ENCODE data around the gene FN3K. TPM values are rescaled to one million over a fixed set of nuclear protein-coding genes. Genes with fewer than 3 reads are reported as not detected.
A peak's percentile ranks its signal among the peaks of the same experiment; 100 is the strongest.

The FN3K gene
- total RNA-seq, 1 experiment from 2014 or later, result 28.3 TPM

DNA sequence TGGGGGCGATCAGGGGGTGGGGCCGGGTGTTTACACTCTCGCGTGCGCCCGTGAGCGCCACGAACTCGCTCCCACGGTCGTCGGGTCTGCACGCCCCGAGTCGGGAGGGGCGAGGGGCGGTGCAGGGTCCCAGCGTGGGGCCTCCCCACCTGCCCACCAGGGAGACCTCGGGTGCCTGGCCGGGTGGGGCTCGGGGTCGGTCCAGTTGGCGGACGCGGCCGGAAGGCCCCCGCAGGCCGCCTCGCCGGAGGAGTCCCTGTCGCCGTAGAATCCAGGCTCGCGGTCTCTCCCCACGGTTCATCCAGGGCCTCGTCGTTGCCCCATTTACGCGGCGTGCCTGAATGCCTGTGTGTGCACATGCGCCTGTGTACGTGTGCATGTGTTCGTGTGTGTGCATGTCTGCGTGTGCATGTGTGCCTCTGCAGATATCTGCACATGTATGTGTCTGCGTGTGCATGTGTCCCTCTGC lies 36.4 kb upstream of the FN3K start:
- no peak overlapping the region for H2AK5ac ChIP-seq (ENCODE audit: insufficient read length, low read length)
- no peak overlapping the region for H3T11ph ChIP-seq (ENCODE audit: low read length)
- no peak overlapping the region for H2BK15ac ChIP-seq (ENCODE audit: low read depth, low read length)
- no CpG with 5 or more reads among the region's 45 CpGs for WGBS (ENCODE audit: extremely low coverage, insufficient read length, low lambda C conversion rate)
- H2BK120ac ChIP-seq (ENCODE audit: low read depth, low read length, poor library complexity, severe bottlenecking), result no peak overlapping the region
- no peak overlapping the region for H3K4ac ChIP-seq (ENCODE audit: low read depth, low read length)
- Mint-ChIP-seq H3K4me1 (peaks cover 2 to 6% of the 10 kb centered on the region in 2 experiments; a peak in 2 of 4 replicates), H3K27me3 (ENCODE audit: low read depth) (peaks cover 55% of the 10 kb centered on the region), H3K9me3 (peaks cover 11% of the 10 kb centered on the region in 2 experiments; a peak in 4 of 5 replicates), H3K36me3 (ENCODE audit: insufficient read depth in 1 of 3, low read depth in 3 of 3) (peaks cover 0 to 7% (median 6%) of the 10 kb centered on the region in 3 experiments; a peak in 5 of 7 replicates), H3K4me3 (peak overlapping the region; percentile 74 to 90), H3K27ac (no peak overlapping the region)
- H3K9ac ChIP-seq (ENCODE audit: extremely low read depth, insufficient read length, low read length), result no peak overlapping the region
- peaks cover 7% of the 10 kb centered on the region for H3K23me2 ChIP-seq (ENCODE audit: insufficient read length, low read depth, low read length, poor library complexity, severe bottlenecking)
- no peaks in the 10 kb centered on the region for H3K79me1 ChIP-seq (ENCODE audit: insufficient read depth, low read depth, low read length, poor library complexity, severe bottlenecking)
- no peak overlapping the region for H3K27ac ChIP-seq (ENCODE audit: insufficient read length, low read depth, low read length)
- peak overlapping the region; percentile 27 for H3K4me2 ChIP-seq (ENCODE audit: insufficient read depth, insufficient read length, low read length)
- TF ChIP-seq, protein P1, sequence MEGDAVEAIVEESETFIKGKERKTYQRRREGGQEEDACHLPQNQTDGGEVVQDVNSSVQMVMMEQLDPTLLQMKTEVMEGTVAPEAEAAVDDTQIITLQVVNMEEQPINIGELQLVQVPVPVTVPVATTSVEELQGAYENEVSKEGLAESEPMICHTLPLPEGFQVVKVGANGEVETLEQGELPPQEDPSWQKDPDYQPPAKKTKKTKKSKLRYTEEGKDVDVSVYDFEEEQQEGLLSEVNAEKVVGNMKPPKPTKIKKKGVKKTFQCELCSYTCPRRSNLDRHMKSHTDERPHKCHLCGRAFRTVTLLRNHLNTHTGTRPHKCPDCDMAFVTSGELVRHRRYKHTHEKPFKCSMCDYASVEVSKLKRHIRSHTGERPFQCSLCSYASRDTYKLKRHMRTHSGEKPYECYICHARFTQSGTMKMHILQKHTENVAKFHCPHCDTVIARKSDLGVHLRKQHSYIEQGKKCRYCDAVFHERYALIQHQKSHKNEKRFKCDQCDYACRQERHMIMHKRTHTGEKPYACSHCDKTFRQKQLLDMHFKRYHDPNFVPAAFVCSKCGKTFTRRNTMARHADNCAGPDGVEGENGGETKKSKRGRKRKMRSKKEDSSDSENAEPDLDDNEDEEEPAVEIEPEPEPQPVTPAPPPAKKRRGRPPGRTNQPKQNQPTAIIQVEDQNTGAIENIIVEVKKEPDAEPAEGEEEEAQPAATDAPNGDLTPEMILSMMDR (conservative IDR thresholded peaks at IDR 0.05), result no peak
- H2BK12ac ChIP-seq (ENCODE audit: insufficient read length, low read depth, low read length), result no peak overlapping the region
- no peak overlapping the region for H4K5ac ChIP-seq (ENCODE audit: insufficient read length, low read depth, low read length)
- H3K18ac ChIP-seq (ENCODE audit: insufficient read length, low read depth, low read length), result no peak overlapping the region
- no peak overlapping the region for H3K23ac ChIP-seq (ENCODE audit: insufficient read length, low read depth, low read length)
- no peaks in the 10 kb centered on the region for H3K79me2 ChIP-seq (ENCODE audit: insufficient read depth, low read length)
- H4K8ac ChIP-seq (replicated peaks; ENCODE audit: insufficient read length, low read depth, low read length), result no peak overlapping the region
- H3K14ac ChIP-seq (ENCODE audit: insufficient read depth, low read length), result no peak overlapping the region
- no peak overlapping the region for H2AFZ ChIP-seq (ENCODE audit: low read length)
- no peaks in the 10 kb centered on the region for H3K9me3 ChIP-seq (ENCODE audit: control insufficient read depth, low read depth, low read length)
- H3K27me3 ChIP-seq (ENCODE audit: insufficient read depth, low read length), result peaks cover 15% of the 10 kb centered on the region; the same call in 1 of the 2 replicates
- H2BK5ac ChIP-seq (ENCODE audit: insufficient read length, low read length), result no peak overlapping the region
- no peak overlapping the region for H2BK20ac ChIP-seq (ENCODE audit: low read depth, low read length, poor library complexity, severe bottlenecking)
- no peaks in the 10 kb centered on the region for H4K20me1 ChIP-seq (ENCODE audit: control insufficient read depth, insufficient read depth, insufficient read length)
- no peaks in the 10 kb centered on the region for H3K4me1 ChIP-seq (ENCODE audit: insufficient read depth, low read length)
- H4K91ac ChIP-seq (ENCODE audit: insufficient read length, low read depth, low read length), result no peak overlapping the region
- H3K56ac ChIP-seq (ENCODE audit: insufficient read length, low read depth, low read length), result no peak overlapping the region
- no peak for DNase-seq

Data from H9 (cell line).